K562 (cell line): ENCODE measurements around the gene MYOM1. TPM values are rescaled to one million over a fixed set of nuclear protein-coding genes. Genes with fewer than 3 reads are reported as not detected.
A peak's percentile ranks its signal among the peaks of the same experiment; 100 is the strongest.

ENCODE experiments used
- ATAC-seq: fragments of 200-7000 bp; cut with Tn5 transposase; 3 replicates; pipeline ENCODE4 v1.9.1; 2020; ENCODE audit warnings: moderate library complexity
- BruUV-seq: library from RNA; stranded (reverse); fragments of 400-500 nt; replicated peaks from 2 replicates; lab custom pipeline; 2021; lab: Mats Ljungman, UMichigan
- CTCF ChIA-PET: fragments of 300-600 bp; formaldehyde crosslinking; extraction: SDS; loops from one replicate; lab custom pipeline; 2021; ENCODE audit warnings: low intra/inter-chr PET ratio; lab: Yijun Ruan, JAX
- POLR2A ChIA-PET: fragments of 300-600, 350-650 bp; sonication (Branson Sonifier 250); formaldehyde crosslinking; extraction: SDS; loops from one replicate; lab custom pipeline; 2021; ENCODE audit warnings: antibody characterized with exemption, inconsistent platforms; lab: Yijun Ruan, JAX
- DNase-seq, 4 experiments: peaks; one replicate each; pipeline versions ENCODE4 v3.0.0 to v3.0.0-alpha.2; 2011 to 2018; ENCODE audit warnings: low spot score in 3 of 4, mixed read lengths in 3 of 4; ENCODE audit errors: extremely low read depth in 1 of 4
- FAIRE-seq: peaks from 2 replicates; lab custom pipeline; 2011; peaks lifted over from hg19 to GRCh38; lab: Jason Lieb, UNC
- H2AFZ ChIP-seq: 2 replicates; pipeline ENCODE4 v1.6.0; 2011; ENCODE audit warnings: low read depth, low read length, control low read depth, inconsistent platforms
- H3K27ac ChIP-seq: fragments of 200-600 bp; 3 replicates; pipeline ENCODE4 v1.8.0; 2011; ENCODE audit warnings: low read depth, mild to moderate bottlenecking, control low read depth, inconsistent platforms, low read length, moderate library complexity, mixed read lengths; ENCODE audit errors: extremely low read depth
- H3K27me3 ChIP-seq, 2 experiments: fragments of 300-600 bp in 1 of 2; 2 replicates in 1 of 2; 3 replicates in 1 of 2; pipeline versions ENCODE4 v1.6.0 to v1.8.0; 2011; ENCODE audit warnings: inconsistent platforms in 2 of 2, low read length in 2 of 2, mild to moderate bottlenecking in 1 of 2, mixed read lengths in 1 of 2, moderate library complexity in 1 of 2; ENCODE audit not compliant: control insufficient read depth in 2 of 2, insufficient read depth in 2 of 2
- H3K36me3 ChIP-seq: fragments of 300-600 bp; 3 replicates; pipeline ENCODE4 v1.8.0; 2011; ENCODE audit warnings: mild to moderate bottlenecking, low read length, inconsistent platforms; ENCODE audit not compliant: control insufficient read depth, insufficient read depth
- H3K4me1 ChIP-seq, 2 experiments: fragments of 200-600 bp in 1 of 2; replicated peaks in 1 of 2; 2 replicates in 1 of 2; 3 replicates in 1 of 2; pipeline versions ENCODE4 v1.5.1 to v1.8.0; 2011; ENCODE audit warnings: inconsistent platforms in 2 of 2, low read length in 2 of 2, mild to moderate bottlenecking in 1 of 2, mixed read lengths in 1 of 2, moderate library complexity in 1 of 2; ENCODE audit not compliant: control insufficient read depth in 2 of 2, insufficient read depth in 2 of 2
- H3K4me2 ChIP-seq: 2 replicates; pipeline ENCODE4 v1.6.1; 2011; ENCODE audit warnings: low read length, control low read depth, inconsistent platforms, mixed read lengths; ENCODE audit not compliant: insufficient read depth
- H3K4me3 ChIP-seq: fragments of 200-600 bp; sonication (generic), shearing (Covaris generic); 2 replicates; pipeline ENCODE4 v1.5.1; 2016; ENCODE audit warnings: control low read depth, inconsistent platforms
- H3K79me2 ChIP-seq: fragments of 200-600 bp; 3 replicates; pipeline ENCODE4 v1.8.0; 2011; ENCODE audit warnings: low read length, inconsistent platforms; ENCODE audit not compliant: control insufficient read depth, insufficient read depth
- H3K9ac ChIP-seq, 2 experiments: 2 replicates each; pipeline versions ENCODE4 v1.6.0 to v1.6.1; 2011; ENCODE audit warnings: low read depth in 2 of 2, low read length in 2 of 2, control low read depth in 1 of 2, inconsistent platforms in 1 of 2, mild to moderate bottlenecking in 1 of 2, mixed read lengths in 1 of 2; ENCODE audit not compliant: insufficient read depth in 1 of 2
- H3K9me1 ChIP-seq: one replicate; pipeline ENCODE4 v1.6.0; 2011; ENCODE audit warnings: inconsistent platforms, mild to moderate bottlenecking, low read length, moderate library complexity; ENCODE audit not compliant: control insufficient read depth, insufficient read depth
- H3K9me3 ChIP-seq: replicated peaks from 2 replicates; pipeline ENCODE4 v1.5.1; 2011; ENCODE audit warnings: low read depth, low read length, inconsistent platforms; ENCODE audit not compliant: control insufficient read depth, insufficient read depth
- H4K20me1 ChIP-seq: replicated peaks from 2 replicates; pipeline ENCODE4 v1.6.1; 2011; ENCODE audit warnings: low read length, inconsistent platforms, mixed read lengths; ENCODE audit not compliant: control insufficient read depth, insufficient read depth
- AFF1 ChIP-seq, 2 experiments: fragments of 450-650 bp; IDR thresholded peaks; 2 replicates each; pipeline ENCODE4 v1.6.1; 2018; ENCODE audit warnings: mild to moderate bottlenecking in 2 of 2, low read depth in 1 of 2; ENCODE audit not compliant: partially characterized antibody in 2 of 2
- BACH1 ChIP-seq: fragments of 200-800 bp; sonication (Bioruptor generic); IDR thresholded peaks from 2 replicates; pipeline ENCODE4 v1.6.1; 2016; ENCODE audit warnings: missing genetic modification characterization, missing compliant biosample characterization
- EHMT2 ChIP-seq: fragments of 450-650 bp; IDR thresholded peaks from 2 replicates; pipeline ENCODE4 v1.6.1; 2018; ENCODE audit warnings: antibody characterized with exemption
- FOSL1 ChIP-seq: fragments of 200-800 bp; sonication (Bioruptor generic); conservative IDR thresholded peaks from 2 replicates; pipeline ENCODE4 v1.6.1; 2016; ENCODE audit warnings: missing genetic modification characterization, missing compliant biosample characterization
- HNRNPH1 ChIP-seq: fragments of 200-400 bp; formaldehyde crosslinking; optimal IDR thresholded peaks from 2 replicates; pipeline ENCODE3; 2017; ENCODE audit warnings: low read depth, mild to moderate bottlenecking, low read length, moderate library complexity
- MCM5 ChIP-seq: fragments of 450-650 bp; IDR thresholded peaks from 2 replicates; pipeline ENCODE4 v1.6.1; 2016; ENCODE audit warnings: low read depth
- MTA2 ChIP-seq: fragments of 450-650 bp; IDR thresholded peaks from 2 replicates; pipeline ENCODE4 v1.6.1; 2016; ENCODE audit warnings: low read depth
- NFYB ChIP-seq: IDR thresholded peaks from 2 replicates; pipeline ENCODE4 v1.6.1; 2011; ENCODE audit warnings: mild to moderate bottlenecking, moderate library complexity; ENCODE audit not compliant: insufficient read length; ENCODE audit errors: extremely low read depth
- RBM25 ChIP-seq: fragments of 200-400 bp; formaldehyde crosslinking; IDR thresholded peaks from 2 replicates; pipeline ENCODE4 v1.6.1; 2018; ENCODE audit warnings: low read length, low read depth, moderate library complexity; ENCODE audit not compliant: severe bottlenecking
- TCF15 ChIP-seq: fragments of 250-450 bp; sonication (Bioruptor Pico); IDR thresholded peaks from 2 replicates; pipeline ENCODE4 v1.8.0; 2022; ENCODE audit warnings: moderate library complexity, mild to moderate bottlenecking, inconsistent platforms
- ZBTB8A ChIP-seq: fragments of 450-650 bp; IDR thresholded peaks from 2 replicates; pipeline ENCODE4 v1.6.1; 2018; ENCODE audit warnings: mild to moderate bottlenecking, moderate library complexity; ENCODE audit not compliant: partially characterized antibody
- ZNF444 ChIP-seq: fragments of 250-450 bp; sonication (Bioruptor Pico); IDR thresholded peaks from 2 replicates; pipeline ENCODE4 v1.4.0; 2020; ENCODE audit warnings: mild to moderate bottlenecking, moderate library complexity
- ZNF512 ChIP-seq: IDR thresholded peaks from 2 replicates; pipeline ENCODE4 v1.6.1; 2016; ENCODE audit warnings: missing genetic modification characterization, missing compliant biosample characterization
- ZNF707 ChIP-seq: fragments of 250-450 bp; sonication (Bioruptor Pico); conservative IDR thresholded peaks from 2 replicates; pipeline ENCODE4 v1.8.0; 2022; ENCODE audit warnings: inconsistent platforms, mild to moderate bottlenecking, moderate library complexity
- in situ Hi-C: fragments of 300-500 bp; cut with MboI; formaldehyde crosslinking; loops from 4 replicates; pipeline ENCODE4 v1.15.0; 2018; ENCODE audit warnings: inconsistent platforms, mixed read lengths
- intact Hi-C: fragments of 100-400 bp; cut with micrococcal nuclease; formaldehyde crosslinking; loops from 2 replicates; pipeline ENCODE4 v1.14.2; 2022
- polyA plus RNA-seq, 8 experiments: library from polyadenylated mRNA; depleted of rRNA in 4 of 8; stranded (reverse) in 5 of 8; unstranded in 3 of 8; fragments of >200 nt; fragmentation: Nextera tagmentation in 2 of 8; fragmentation: Illumina TruSeq in 1 of 8; extraction: Ambion mirVana in 2 of 8; extraction: Trizol in 1 of 8; gene quantifications; 2 replicates each; pipeline versions ENCODE4 v1.2.1 to v1.2.3, GENCODE V29; 2011 to 2014; ENCODE audit warnings: inconsistent platforms in 1 of 8, missing spikeins in 1 of 8
- total RNA-seq, 7 experiments: library from RNA; depleted of rRNA in 6 of 7; stranded (reverse); fragments of >200 nt in 6 of 7; fragmentation: Illumina TruSeq in 2 of 7; extraction: Trizol in 2 of 7; gene quantifications; 2 replicates each; pipeline versions ENCODE4 v1.2.1 to v1.2.3, GENCODE V29; 2011 to 2021; ENCODE audit warnings: low replicate concordance in 1 of 7

MYOM1 gene
- total and polyA plus RNA-seq, 9 of the 15 experiments (the other 6 are each of a cell fraction or from before 2014, with no cell fraction given), result 0.01 to 0.62 (median 0.25) TPM

GRCh38 chr18:3207565-3207964, 12.2 kb downstream of the MYOM1 start (continued):
- no peak for TF ChIP-seq ZNF512
- TF ChIP-seq ZNF707, result no peak
- peak; percentile 52 for TF ChIP-seq FOSL1 (tag)
- no peak for TF ChIP-seq NFYB
- TF ChIP-seq, all 486 proteins: peak for 3

- H3K4me3 ChIP-seq, result no peak overlapping the region
- H2AFZ ChIP-seq, result no peak overlapping the region
- H4K20me1 ChIP-seq, result no peaks in the 10 kb centered on the region
- H3K27ac ChIP-seq, result no peak overlapping the region
- no TSS peak for BruUV-seq
- FAIRE-seq, result no peak
- peaks cover 0 to 6% of the 10 kb centered on the region in 2 experiments; a peak in 2 of 5 replicates for H3K4me1 ChIP-seq
- POLR2A ChIA-PET, result no interaction called here
- CTCF ChIA-PET, result no interaction called here
- no peaks in the 10 kb centered on the region for H3K79me2 ChIP-seq
- no peaks in the 10 kb centered on the region for H3K27me3 ChIP-seq
- no peak for DNase-seq
- H3K36me3 ChIP-seq, result no peaks in the 10 kb centered on the region
- ATAC-seq, result no peak
- no peaks in the 10 kb centered on the region for H3K9me3 ChIP-seq
- no peaks in the 10 kb centered on the region for H3K9me1 ChIP-seq
- intact Hi-C loops (no loop called here), in situ Hi-C loops (no loop called here)
- H3K4me2 ChIP-seq, result no peak overlapping the region
- H3K9ac ChIP-seq, result no peak overlapping the region
- TF ChIP-seq TCF15, result no peak
- TF ChIP-seq RBM25, result peak; percentile 3
- TF ChIP-seq ZBTB8A, result no peak
- no peak for TF ChIP-seq MCM5
- no peak for TF ChIP-seq HNRNPH1
- no peak for TF ChIP-seq BACH1 (tag)
- TF ChIP-seq ZNF444 (CRISPR knock-in tag), result no peak
- TF ChIP-seq AFF1 (IDR thresholded peaks at IDR 0.05; ENCODE audit: low read depth in 1 of 2, partially characterized antibody in 2 of 2), result peak in 1 of 2 experiments; percentile 99
- TF ChIP-seq EHMT2, result no peak
- no peak for TF ChIP-seq MTA2
Measured at GRCh38 chr18:3205239-3205638, 14.5 kb downstream of the MYOM1 start.
